Right renal cortex interstitium (tissue), 3 donors: Measurements from ENCODE around the gene NDUFB2. TPM values are rescaled to one million over a fixed set of nuclear protein-coding genes. Genes with fewer than 3 reads are reported as not detected.
"Not testable (repeated sequence)": the region's sequence is repeated elsewhere in the genome, so short reads cannot be mapped to it uniquely, and the experiment has no call there.

ENCODE experiments used
- DNase-seq, 3 donors: peaks; one replicate each; pipeline ENCODE4 v3.0.0-alpha.2; 2013; ENCODE audit warnings: low read depth in 3 of 3, low spot score in 2 of 3
- polyA plus RNA-seq, 3 donors: library from polyadenylated mRNA; unstranded; fragments of 120-200 nt; gene quantifications; one replicate each; pipeline ENCODE4 v1.2.1, GENCODE V29; 2013; ENCODE audit not compliant: insufficient read length in 3 of 3

The NDUFB2 gene
- polyA plus RNA-seq, 3 donors: 155 to 198 (median 186) TPM

DNA sequence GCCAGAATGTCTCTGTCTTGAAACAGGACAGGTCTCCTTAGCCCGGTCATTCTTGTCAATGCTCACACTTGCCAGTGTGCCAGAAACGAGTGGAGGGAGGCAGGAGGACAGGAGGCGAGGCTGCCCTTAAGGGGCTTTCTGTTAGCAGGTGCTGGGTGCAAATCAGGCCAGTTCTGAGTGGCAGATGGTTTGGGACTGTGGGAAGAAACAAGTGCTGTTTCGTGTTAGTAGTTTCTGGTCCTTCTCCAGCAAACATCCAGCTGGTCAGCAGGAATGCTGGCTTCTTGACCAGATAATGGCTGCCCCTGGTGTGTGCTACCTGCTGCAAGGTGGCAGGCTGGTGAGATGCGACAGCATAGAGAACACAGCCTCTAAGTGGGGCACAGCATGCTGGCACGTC is 8.2 kb upstream of the NDUFB2 start:
- no peak for DNase-seq

DNA sequence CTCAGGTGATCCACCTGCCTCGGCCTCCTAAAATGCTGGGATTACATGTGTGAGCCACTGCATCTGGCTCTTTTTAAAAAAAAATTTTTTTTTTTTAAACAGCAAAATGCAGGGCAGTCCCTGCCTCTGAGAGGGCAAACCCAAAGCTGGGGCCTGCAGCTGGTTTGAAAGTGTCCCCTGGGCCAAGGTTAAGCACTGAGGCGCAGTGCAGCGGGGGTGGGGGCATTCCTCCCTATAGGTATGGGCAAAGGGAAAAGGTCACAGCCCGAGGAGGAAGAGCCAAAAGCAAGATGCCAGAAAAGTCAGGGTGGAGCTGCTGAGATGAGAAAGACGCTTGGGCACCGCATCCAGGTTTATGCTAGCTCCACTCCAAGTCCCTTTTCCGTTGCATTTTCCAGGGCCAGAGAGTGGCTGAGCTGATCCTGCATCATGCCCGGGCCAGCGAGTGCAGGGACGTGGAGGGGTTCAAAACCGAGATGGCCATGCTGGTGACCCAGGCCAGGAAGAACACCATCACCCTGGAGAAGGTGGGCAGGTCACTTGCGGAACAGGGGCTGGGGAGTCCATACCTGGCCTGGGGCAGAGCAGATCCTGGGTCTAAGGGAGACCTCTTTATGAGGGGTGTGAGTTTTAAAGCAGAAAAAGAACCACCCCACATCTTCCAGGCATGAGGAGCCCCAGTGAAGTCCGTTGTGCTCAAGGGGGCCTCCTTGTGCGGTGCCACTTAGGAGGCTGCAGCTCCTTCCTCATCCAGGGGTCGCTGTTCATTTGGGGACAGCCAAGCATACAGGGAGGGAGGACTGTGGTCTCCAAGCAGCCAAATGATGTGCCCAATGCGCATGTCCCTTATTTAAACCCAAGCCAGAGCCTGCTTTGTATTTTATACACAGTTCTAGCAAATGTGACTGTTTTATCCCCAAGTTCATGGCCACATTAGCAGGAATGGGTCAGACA is 7.0 kb upstream of the NDUFB2 start:
- no peak for DNase-seq

DNA sequence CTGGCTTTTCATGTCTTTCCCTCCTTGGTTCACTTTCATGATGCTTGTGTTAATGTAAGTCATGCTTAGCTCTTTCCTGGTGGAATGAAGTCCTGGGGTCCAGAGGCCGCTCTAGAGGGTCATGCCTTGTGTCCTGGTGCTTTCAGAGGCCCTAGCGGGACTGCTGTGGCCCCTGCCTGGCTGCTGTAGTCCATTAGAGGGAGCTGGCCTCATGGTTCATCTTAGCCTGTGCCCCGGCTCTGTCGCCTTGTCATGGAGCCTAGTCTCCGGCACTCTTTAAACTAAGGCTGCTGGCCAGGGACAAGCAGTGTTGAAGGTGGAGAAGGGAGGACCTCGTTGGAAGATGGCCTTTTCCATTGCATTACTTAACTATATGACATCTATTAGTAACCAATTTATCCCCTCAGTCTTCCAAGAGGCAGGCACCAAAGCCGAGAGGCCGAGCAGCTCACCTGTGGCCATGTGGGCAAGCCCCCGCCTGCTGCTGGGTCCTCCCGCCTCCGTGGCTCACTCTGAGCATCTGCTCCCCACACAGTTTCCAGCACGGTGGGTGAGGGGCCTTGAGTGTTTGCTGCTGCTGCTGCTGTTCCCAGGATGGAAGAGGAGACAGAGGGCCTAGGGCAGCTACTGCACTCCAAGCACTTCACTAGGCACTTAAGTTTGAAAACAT is 5.0 kb upstream of the NDUFB2 start:
- no peak for DNase-seq

DNA sequence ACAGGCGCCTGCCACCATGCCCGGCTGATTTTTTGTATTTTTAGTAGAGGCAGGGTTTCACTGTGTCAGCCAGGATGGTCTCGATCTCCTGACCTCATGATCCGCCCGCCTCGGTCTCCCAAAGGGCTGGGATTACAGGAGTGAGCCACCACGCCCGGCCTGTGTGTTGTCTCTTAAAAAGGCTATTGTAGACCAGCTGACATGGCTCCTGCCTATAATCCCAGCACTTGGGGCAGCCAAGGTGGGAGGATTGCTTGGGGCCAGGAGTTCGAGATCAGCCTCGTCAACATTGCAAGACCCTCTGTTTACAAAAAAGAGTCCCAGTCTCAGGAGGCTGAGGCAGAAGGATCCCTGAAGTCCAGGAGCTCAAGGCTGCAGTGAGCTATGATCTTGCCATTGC is 2.7 kb upstream of the NDUFB2 start:
- not testable (repeated sequence) for DNase-seq

DNA sequence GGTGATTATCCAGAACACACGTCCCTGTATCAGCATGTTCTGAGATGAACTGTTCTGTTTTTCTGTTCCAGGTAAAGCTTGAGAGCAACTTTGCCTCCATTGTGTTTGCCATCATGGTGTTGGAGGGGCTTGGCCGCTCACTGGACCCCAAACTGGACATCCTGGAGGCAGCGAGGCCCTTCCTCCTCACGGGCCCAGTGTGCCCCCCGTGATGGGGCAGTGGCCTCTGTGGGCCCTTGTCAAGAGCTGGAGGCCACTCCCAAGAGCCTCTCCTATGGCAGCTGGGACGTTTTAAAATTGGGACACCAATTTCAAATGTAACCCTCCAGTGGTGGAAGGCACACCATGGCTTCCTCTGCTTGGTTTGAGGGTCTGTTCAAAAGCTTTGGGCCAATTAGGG is 1.9 kb upstream of the NDUFB2 start:
- DNase-seq: no peak

DNA sequence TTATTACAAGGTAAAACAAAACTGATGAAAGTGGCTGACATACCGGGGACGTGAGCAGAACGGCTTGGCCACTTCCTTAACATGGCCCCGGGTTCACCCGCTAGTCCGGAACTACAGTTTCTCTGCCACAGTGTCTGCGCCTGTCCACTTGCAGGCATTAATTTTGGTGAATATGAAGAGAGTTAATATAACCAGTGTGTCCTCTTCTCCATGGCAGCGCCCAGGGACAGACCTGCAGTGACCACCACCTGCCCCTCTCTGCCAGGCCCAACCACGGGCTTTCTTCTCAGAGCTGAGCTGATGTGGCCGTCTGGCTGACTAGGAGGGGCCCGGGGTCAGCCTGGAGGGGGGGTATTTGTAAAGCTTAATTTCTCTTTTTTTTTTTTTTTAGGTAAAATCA is 1.1 kb upstream of the NDUFB2 start:
- DNase-seq: no peak

DNA sequence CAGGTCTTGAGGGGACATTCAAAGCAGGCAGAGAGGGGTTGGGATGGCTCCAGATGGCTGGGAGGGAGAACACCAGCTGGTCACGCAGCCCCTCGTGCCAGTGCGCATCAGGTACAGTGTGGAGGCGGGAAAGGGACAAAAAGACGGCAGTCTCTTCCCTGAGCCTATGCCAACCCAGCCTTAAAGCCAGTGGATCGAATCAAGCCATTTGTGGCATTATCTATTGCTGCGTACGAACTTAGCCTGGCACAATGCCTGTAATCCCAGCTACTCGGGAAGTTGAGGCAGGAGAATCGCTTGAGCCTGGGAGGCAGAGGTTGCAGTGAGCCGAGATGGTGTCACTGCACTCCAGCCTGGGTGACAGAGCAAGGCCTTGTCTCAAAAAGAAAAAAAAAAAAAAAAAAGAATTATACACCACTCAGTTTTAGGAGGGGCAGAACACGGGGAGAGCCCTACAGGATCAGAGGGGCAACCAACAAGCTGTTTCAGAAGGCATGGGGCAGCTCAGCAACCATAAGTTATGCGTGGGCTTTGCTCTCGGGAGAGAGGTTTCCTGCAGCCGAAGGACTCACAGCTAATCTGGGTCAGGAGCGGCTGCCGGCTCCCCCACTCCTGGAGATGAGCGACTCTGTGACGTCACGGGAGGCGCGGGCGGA is 356 bp upstream of the NDUFB2 start:
- DNase-seq: peak in 1 of 3 donors; percentile 93

DNA sequence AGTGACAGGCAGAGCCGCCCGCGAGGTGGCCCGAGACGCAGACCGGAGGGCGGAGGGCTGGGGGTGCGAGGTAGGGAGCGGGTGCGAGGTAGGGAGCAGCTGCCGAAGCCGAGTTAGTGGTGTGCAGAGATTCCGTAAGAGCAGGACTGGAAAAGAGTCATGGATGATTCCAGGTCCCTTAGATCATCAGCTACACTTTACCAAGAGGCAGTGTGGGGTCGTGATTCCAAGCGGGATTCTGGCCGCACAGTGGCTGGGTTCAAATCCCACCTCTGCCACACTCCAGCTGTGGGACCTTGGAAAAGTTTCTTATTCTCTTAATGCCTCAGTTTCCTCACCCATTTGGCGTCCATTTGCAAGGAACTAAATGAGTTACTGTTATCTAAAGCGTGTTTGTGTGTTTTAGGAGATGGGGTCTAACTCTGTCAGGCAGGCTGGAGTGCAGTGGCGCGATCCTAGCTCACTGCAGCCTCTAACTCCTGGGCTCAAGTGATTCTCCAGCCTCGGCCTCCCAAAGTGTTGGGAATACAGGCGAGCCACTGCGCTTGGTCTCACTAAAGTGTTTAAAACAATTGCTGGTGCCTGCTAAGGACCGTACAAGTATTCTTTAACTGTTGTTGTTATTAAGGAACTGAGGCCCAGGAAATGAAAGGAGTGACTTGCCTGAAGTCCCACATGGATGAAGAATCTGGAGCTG is 1.1 kb downstream of the NDUFB2 start:
- no peak for DNase-seq

DNA sequence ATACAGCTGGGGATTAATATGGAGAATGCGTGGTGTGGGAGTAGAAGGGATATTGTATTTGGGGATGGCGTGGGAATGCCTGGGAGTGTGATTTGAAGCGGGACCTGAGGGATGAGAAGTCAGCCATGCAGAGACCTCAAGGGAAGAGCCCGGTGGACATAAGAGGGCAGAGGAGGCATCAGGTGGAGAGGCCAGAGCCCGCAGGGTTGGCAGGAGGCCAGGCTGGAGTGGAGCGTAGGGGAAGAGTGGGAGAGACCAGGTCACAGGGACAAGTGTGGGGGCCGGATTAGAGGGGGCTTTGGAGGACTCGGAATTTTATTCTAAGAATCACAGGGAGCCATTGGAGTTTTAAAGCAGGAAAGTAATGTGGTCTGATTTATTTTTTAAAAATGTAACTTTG is 2.0 kb downstream of the NDUFB2 start:
- DNase-seq: no peak

DNA sequence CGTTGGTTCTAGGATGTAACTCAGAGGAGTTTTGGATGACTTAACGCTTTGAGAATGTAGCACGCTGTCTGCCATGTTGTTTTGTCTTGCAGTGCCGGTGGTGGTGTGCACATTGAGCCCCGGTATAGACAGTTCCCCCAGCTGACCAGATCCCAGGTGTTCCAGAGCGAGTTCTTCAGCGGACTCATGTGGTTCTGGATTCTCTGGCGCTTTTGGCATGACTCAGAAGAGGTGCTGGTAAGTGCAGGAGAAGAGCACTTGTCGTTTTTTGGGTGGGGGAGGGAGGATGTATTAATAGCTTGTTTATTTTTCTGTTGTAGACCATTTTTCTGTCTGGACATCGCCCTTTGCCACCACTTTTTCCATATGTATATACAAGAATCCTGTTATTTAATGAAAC is 6.3 kb downstream of the NDUFB2 start:
- DNase-seq: no peak

DNA sequence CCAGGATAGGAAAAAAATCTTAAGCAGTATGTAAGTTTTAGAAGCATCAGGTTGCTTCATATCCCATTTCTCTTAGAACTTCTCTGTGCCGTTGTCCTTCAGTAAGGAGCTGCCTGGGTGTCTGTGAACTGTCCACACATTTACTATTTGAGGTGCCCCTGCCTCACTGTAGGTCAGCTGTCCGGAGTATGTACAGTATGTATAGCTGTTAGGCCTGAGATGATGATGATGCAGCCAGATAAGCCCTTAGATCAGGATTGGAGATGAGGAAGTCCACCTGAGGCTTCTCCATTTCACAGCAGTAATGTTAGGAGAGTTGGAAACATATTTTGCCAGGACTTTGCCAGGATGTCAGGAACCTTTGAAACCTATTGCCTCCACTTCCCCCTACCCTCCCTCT is 7.7 kb downstream of the NDUFB2 start:
- DNase-seq: no peak

DNA sequence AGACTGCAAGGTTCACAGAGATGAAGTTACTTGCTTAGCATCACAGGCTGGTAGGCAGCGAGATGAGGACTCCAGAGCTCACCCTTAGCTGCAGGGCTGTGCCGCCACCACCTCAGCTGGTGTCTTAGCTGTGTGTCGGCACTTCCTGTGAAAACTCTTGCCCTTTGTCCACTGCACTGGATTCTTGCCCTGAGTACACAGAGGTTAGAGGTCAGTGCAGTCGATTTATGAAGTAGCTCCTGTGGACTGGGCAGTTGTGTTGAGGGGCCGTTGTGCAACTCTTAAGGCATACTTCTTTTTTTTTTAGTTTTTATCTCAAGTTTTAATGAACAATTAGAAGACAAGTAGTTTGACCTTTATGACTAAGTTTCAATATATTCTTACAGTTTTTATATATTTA is 10.6 kb downstream of the NDUFB2 start:
- no peak for DNase-seq

DNA sequence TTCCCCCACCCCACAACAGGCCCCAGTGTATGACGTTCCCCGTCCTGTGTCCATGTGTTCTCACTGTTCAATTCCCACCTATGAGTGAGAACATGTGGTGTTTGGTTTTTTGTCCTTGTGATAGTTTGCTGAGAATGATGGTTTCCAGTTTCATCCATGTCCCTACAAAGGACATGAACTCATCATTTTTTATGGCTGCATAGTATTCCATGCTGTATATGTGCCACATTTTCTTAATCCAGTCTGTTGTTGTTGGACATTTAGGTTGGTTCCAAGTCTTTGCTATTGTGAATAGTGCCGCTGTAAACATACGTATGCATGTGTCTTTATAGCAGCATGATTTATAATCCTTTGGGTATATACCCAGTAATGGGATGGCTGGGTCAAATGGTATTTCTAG is 12.3 kb downstream of the NDUFB2 start:
- not testable (repeated sequence) for DNase-seq

DNA sequence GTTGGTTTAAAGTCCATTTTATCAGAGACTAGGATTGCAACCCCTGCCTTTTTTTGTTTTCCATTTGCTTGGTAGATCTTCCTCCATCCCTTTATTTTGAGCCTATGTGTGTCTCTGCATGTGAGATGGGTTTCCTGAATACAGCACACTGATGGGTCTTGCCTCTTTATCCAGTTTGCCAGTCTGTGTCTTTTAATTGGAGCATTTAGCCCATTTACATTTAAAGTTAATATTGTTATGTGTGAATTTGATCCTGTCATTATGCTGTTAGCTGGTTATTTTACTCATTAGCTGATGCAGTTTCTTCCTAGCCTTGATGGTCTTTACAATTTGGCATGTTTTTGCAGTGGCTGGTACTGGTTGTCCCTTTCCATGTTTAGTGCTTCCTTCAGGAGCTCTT is 15.9 kb downstream of the NDUFB2 start:
- not testable (repeated sequence) for DNase-seq

DNA sequence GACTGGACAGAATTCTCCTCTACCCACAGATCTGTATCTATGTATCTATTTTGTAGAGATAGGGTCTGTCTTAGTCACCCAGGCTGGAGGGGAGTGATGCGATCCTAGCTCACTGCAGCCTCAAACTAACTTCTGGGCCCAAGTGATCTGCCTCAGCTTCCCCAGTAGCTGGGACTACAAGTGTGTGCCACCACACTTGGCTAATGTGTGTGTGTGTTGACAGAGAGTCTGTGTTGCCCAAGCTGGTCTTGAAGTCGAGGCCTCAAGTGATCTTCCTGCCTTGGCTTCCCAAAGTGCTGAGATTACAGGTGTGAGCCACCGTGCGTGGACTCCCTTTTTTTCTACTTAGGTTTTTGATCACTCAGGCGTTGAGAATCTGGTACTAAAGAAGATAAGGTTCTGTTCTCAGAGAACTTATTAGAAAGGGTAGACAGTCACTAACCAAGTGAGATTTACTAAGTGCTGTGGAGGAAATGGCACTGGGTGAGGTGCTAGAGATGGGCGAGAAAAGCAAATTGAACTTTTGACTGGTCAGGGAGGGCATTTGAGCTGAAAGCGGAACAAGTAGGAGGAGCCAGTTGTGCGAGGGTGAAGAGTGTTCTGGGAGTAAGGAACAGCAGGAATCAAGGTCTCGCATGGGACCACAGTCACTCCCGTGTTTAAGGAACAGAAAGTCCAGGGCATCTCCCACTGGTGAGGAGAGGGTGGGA is 18.0 kb downstream of the NDUFB2 start:
- DNase-seq: no peak

DNA sequence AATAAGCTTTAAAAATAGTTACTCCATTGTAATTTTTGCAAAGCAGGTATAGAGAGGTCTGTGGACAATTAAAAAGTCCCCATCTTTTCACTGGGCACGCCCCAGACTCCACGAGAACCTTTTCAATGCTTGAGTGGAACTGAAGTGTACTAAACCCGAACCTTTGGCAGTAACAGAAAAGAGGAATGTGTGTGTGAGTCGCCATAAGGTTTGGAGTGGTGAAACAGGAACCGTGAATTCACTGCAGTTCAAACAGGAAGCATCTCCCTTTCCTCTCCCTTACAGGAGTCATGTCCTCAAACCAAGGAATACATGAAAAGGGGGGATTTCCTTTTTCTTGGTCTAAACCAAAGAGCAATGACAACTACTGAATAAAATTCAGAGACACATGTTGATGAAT is 23.2 kb downstream of the NDUFB2 start:
- no peak for DNase-seq

DNA sequence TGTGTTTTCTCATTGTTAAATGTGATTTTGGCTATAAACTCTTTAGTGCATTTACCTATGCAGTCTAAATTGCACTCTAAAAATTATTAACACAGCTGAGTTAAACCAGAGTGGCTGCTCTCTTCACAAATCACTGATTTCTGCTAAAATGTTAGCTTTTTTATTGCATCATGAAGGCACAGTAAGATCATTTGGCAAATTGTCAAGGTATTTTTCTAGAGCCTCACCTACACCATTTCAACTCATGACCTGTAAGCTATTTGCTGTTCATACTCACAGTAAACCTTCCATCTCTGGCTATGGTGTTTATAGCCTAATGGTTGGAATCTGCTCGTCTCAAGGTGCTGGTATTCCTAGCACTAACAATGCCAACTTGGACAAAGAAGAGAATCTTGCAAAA is 25.7 kb downstream of the NDUFB2 start:
- DNase-seq: no peak

DNA sequence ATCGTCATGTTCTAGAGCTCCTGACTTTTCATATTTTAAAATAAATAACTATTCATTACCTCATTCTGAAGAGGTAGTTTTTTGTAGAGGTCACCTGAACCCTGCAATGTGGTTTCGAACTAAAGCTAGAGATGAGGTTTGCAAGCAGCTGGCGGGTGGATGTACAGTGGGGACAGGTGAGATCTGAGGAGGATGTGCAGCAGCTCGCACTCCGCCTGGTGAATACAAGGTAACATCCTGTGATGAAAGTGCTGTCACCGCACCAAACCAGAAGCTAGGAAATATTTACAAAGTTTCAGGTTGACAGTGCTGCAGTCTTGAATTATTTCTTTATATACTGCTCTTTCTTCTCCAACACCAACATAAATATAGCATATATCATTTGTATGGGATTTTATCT is 26.5 kb downstream of the NDUFB2 start:
- DNase-seq: no peak

DNA sequence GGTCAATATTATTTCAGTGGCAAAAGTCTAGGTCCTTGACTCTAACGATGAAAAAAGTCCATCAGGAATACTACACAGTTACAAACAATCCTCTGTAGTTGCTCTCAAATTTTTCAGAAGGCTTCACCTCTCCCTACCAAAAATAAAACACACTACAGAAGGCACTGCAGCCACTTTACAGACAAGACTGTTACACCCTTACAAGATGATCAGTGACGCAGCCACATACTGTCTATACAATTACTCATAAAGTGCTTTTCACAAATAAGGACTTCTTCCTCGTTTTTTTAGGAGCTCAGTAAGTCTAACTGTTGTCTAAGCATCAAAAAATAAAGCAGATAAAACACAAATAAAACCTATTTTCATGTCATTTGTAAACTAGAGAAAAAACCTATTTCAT is 27.1 kb downstream of the NDUFB2 start:
- no peak for DNase-seq

DNA sequence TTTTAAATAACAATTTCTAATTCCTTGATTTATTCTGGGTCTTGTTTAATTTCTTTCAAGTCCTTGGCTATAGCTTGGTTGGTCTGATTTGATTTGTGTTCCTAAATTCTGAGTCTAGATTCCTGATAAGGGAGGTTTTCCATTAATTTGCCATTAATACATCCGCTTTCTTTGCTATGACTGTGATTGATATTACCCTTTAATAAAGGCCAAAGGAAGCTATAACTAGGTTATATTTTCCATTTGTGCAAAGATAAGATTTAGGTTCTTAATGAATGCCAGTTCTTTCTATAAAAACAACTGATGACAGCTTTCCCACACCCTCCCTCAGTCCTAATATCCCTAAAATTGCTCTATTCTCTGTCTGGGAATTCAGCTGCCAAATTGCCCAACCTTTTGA is 28.2 kb downstream of the NDUFB2 start:
- DNase-seq: no peak
